HEK293 (cell line): Measurements from ENCODE around the gene TIMP2.

ENCODE experiments used
- CTCF ChIA-PET: fragments of 350-600 bp; formaldehyde crosslinking; extraction: SDS; loops from one replicate; lab custom pipeline; 2021; ENCODE audit warnings: antibody characterized with exemption; lab: Yijun Ruan, JAX
- POLR2A ChIA-PET: fragments of 300-600 bp; formaldehyde crosslinking; extraction: SDS; loops from one replicate; lab custom pipeline; 2020; ENCODE audit warnings: antibody characterized with exemption, inconsistent platforms; lab: Yijun Ruan, JAX
- H3K27ac ChIP-seq: fragments of 200-500 bp; sonication (Bioruptor generic); 2 replicates; pipeline ENCODE4 v1.5.1; 2014; ENCODE audit warnings: low read depth, low read length, control low read depth, inconsistent platforms; ENCODE audit errors: extremely low read depth
- H3K36me3 ChIP-seq, 2 experiments: fragments of 200-500 bp in 1 of 2; sonication (Bioruptor generic) in 1 of 2; 1 replicate in 1 of 2; 2 replicates in 1 of 2; pipeline ENCODE4 v1.5.1; 2014 to 2017; ENCODE audit warnings: inconsistent platforms in 2 of 2, low read length in 2 of 2; ENCODE audit not compliant: control insufficient read depth in 2 of 2, insufficient read depth in 1 of 2
- H3K4me1 ChIP-seq: fragments of 200-500 bp; sonication (Bioruptor generic); 2 replicates; pipeline ENCODE4 v1.5.1; 2014; ENCODE audit warnings: mild to moderate bottlenecking, low read length, inconsistent platforms; ENCODE audit not compliant: control insufficient read depth, insufficient read depth
- H3K4me3 ChIP-seq: 2 replicates; pipeline ENCODE4 v1.5.1; 2011; ENCODE audit warnings: low read depth, mild to moderate bottlenecking, control low read depth, low read length, moderate library complexity
- H3K9me3 ChIP-seq: fragments of 200-500 bp; sonication (Bioruptor generic); 2 replicates; pipeline ENCODE4 v1.5.1; 2014; ENCODE audit warnings: low read depth, low read length, inconsistent platforms; ENCODE audit not compliant: control insufficient read depth, insufficient read depth
- BCL11A ChIP-seq: fragments of 450-650 bp; formaldehyde crosslinking; IDR thresholded peaks from 2 replicates; pipeline ENCODE4 v1.5.1; 2016; ENCODE audit warnings: low read depth, missing biosample characterization, missing genetic modification characterization
- KLF16 ChIP-seq: fragments of 450-650 bp; formaldehyde crosslinking; IDR thresholded peaks from 2 replicates; pipeline ENCODE4 v1.5.1; 2017; ENCODE audit warnings: missing biosample characterization, missing genetic modification characterization
- MYNN ChIP-seq: fragments of 450-650 bp; formaldehyde crosslinking; IDR thresholded peaks from 2 replicates; pipeline ENCODE4 v1.5.1; 2016; ENCODE audit warnings: missing biosample characterization, missing genetic modification characterization, borderline replicate concordance
- SP7 ChIP-seq: fragments of 450-650 bp; formaldehyde crosslinking; IDR thresholded peaks from 2 replicates; pipeline ENCODE4 v1.5.1; 2016; ENCODE audit warnings: missing biosample characterization, missing genetic modification characterization
- TRIM28 ChIP-seq: IDR thresholded peaks from 2 replicates; pipeline ENCODE4 v1.6.1; 2011; ENCODE audit warnings: low read length, control low read depth, borderline replicate concordance
- ZBTB20 ChIP-seq: fragments of 450-650 bp; formaldehyde crosslinking; IDR thresholded peaks from 2 replicates; pipeline ENCODE4 v1.5.1; 2016; ENCODE audit warnings: missing biosample characterization, missing genetic modification characterization
- ZFP41 ChIP-seq: fragments of 450-650 bp; formaldehyde crosslinking; IDR thresholded peaks from 2 replicates; pipeline ENCODE4 v1.5.1; 2016; ENCODE audit warnings: missing biosample characterization, missing genetic modification characterization, borderline replicate concordance
- ZNF391 ChIP-seq: fragments of 450-650 bp; formaldehyde crosslinking; IDR thresholded peaks from 2 replicates; pipeline ENCODE4 v1.5.1; 2016; ENCODE audit warnings: low read depth, missing biosample characterization, missing genetic modification characterization, borderline replicate concordance
- ZNF423 ChIP-seq: fragments of 450-650 bp; formaldehyde crosslinking; IDR thresholded peaks from 2 replicates; pipeline ENCODE4 v1.5.1; 2016; ENCODE audit warnings: missing biosample characterization, missing genetic modification characterization
- ZNF571 ChIP-seq: fragments of 450-650 bp; formaldehyde crosslinking; IDR thresholded peaks from 2 replicates; pipeline ENCODE4 v1.5.0; 2017; ENCODE audit warnings: missing biosample characterization, missing genetic modification characterization
- TF ChIP-seq, protein P1 (sequence below): fragments of 450-650 bp; formaldehyde crosslinking; IDR thresholded peaks from 2 replicates; pipeline ENCODE4 v1.5.1; 2016; ENCODE audit warnings: missing biosample characterization, missing genetic modification characterization
- TF ChIP-seq, protein P2 (sequence below): fragments of 450-650 bp; formaldehyde crosslinking; IDR thresholded peaks from 2 replicates; pipeline ENCODE4 v1.5.1; 2017; ENCODE audit warnings: missing biosample characterization, missing genetic modification characterization
- TF ChIP-seq, protein P3 (sequence below): fragments of 450-650 bp; formaldehyde crosslinking; IDR thresholded peaks from 2 replicates; pipeline ENCODE4 v1.5.1; 2017; ENCODE audit warnings: missing biosample characterization, missing genetic modification characterization
- TF ChIP-seq, protein P4 (sequence below): fragments of 450-650 bp; formaldehyde crosslinking; IDR thresholded peaks from 2 replicates; pipeline ENCODE4 v1.5.1; 2016; ENCODE audit warnings: missing biosample characterization, missing genetic modification characterization

TIMP2 gene

DNA sequence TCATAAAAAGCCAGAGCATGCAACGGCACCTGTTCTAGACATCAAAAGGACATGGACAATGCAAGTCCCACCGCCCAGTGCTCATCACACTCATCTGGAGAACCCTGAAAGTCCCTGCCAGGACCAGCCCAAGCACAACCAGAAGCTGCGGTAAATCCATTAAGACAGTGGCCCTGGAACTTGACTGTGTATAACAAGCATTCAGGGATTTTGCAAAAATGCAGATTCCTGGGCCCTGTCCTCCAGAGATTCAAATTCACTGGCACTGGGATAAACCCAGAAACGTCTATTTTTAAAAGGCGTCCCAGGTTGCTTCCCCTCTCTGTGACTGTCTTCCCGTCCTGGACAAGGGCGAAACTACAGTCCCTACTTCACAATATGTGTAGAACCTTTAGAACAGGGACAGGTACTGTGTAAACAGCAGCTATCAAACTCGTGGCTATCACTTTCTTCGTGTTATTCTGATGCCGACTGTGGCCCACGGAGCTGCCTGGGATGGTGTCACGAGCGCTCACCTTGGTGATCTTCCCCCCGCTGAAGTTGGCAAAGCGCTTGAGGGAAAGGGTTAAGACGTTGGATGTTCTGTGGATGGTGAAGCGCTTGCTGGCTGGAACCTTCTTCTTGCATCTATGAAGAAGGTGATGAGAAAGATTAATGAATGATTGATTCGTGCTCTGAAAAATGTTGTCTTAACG lies 106.9 kb downstream of the TIMP2 start:
- Histone ChIP-seq H3K9me3 (no peaks in the 10 kb centered on the region), H3K36me3 (peaks cover 75 to 97% of the 10 kb centered on the region in 2 experiments)
- TF ChIP-seq ZBTB20 (tag by site-specific recombination) (0 out of 2 replicates have a peak, but pooled peaks have one; percentile 14), ZNF391 (tag by site-specific recombination) (no peak), ZNF571 (tag by site-specific recombination) (no peak)
- TF ChIP-seq, all 188 proteins: peak for 1
- ChIA-PET POLR2A (no interaction called here), CTCF (interaction anchor here (0.7 to 1.2 kb wide), 3 partner anchors 8 to 321 kb away, joined by 3 to 7 read pairs (median 3); no protein-coding TSS in a partner anchor)
- H3K4me3 ChIP-seq, result no peak overlapping the region
- H3K27ac ChIP-seq, result no peak overlapping the region
- no peaks in the 10 kb centered on the region for H3K4me1 ChIP-seq

DNA sequence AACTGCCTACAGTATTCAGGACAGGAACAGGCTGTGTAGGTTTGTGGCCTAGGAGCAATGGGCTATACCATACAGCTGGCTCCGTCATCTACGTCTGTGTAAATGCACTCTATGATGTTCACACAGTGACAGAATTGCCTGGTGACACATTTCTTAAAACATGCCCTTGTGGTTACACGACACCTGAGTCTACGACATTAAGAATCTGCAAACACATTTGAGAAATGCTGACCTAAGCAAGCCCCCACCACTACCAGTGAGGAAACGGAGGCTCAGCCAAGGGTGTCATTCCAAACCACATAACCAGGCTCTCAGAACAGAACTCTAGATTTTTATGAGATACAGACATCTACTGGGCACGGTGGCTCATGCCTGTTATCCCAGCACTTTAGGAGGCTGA lies 108.1 kb downstream of the TIMP2 start:
- ChIA-PET POLR2A (no interaction called here), CTCF (interaction anchor here (0.6 kb wide), 2 partner anchors 16 to 35 kb away, joined by 3 read pairs; no protein-coding TSS in a partner anchor)
- Histone ChIP-seq H3K36me3 (peaks cover 86 to 97% of the 10 kb centered on the region in 2 experiments), H3K9me3 (no peaks in the 10 kb centered on the region), H3K27ac (no peak overlapping the region)
- TF ChIP-seq, protein P1, sequence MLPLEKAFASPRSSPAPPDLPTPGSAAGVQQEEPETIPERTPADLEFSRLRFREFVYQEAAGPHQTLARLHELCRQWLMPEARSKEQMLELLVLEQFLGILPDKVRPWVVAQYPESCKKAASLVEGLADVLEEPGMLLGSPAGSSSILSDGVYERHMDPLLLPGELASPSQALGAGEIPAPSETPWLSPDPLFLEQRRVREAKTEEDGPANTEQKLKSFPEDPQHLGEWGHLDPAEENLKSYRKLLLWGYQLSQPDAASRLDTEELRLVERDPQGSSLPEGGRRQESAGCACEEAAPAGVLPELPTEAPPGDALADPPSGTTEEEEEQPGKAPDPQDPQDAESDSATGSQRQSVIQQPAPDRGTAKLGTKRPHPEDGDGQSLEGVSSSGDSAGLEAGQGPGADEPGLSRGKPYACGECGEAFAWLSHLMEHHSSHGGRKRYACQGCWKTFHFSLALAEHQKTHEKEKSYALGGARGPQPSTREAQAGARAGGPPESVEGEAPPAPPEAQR (tag by site-specific recombination), result no peak
- TF ChIP-seq KLF16 (tag by site-specific recombination) (no peak), MYNN (tag by site-specific recombination) (no peak), TRIM28 (no peak)
- TF ChIP-seq, all 188 proteins: peak for 0
- Histone ChIP-seq H3K4me3 (no peak overlapping the region), H3K4me1 (no peaks in the 10 kb centered on the region)

DNA sequence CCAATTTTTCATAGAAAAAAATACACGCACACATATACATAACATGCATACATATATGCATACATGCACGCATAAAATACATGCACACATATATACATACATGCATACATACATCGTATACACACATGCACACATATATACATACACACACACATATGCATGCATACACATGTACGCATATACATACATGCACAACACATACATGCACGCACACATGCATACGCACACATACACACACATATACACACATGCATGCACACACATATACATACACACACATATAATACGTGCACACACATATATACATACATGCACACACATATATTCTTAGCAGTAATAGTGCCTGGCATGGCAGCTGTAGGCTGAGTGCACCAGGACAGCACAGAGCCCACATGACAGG lies 109.5 kb downstream of the TIMP2 start:
- CTCF ChIA-PET, result no interaction called here
- peaks cover 97 to 100% of the 10 kb centered on the region in 2 experiments for H3K36me3 ChIP-seq

More for the DNA sequence above, 109.5 kb downstream of the TIMP2 start:
- H3K27ac ChIP-seq, result no peak overlapping the region
- H3K4me1 ChIP-seq, result no peaks in the 10 kb centered on the region
- TF ChIP-seq, protein P2, sequence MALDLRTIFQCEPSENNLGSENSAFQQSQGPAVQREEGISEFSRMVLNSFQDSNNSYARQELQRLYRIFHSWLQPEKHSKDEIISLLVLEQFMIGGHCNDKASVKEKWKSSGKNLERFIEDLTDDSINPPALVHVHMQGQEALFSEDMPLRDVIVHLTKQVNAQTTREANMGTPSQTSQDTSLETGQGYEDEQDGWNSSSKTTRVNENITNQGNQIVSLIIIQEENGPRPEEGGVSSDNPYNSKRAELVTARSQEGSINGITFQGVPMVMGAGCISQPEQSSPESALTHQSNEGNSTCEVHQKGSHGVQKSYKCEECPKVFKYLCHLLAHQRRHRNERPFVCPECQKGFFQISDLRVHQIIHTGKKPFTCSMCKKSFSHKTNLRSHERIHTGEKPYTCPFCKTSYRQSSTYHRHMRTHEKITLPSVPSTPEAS, result peak; percentile 84
- TF ChIP-seq ZFP41 (tag by site-specific recombination) (no peak), ZNF423 (tag by site-specific recombination) (no peak), SP7 (tag by site-specific recombination) (no peak), MYNN (tag by site-specific recombination) (no peak), BCL11A (tag by site-specific recombination) (no peak)
- TF ChIP-seq, protein P3, sequence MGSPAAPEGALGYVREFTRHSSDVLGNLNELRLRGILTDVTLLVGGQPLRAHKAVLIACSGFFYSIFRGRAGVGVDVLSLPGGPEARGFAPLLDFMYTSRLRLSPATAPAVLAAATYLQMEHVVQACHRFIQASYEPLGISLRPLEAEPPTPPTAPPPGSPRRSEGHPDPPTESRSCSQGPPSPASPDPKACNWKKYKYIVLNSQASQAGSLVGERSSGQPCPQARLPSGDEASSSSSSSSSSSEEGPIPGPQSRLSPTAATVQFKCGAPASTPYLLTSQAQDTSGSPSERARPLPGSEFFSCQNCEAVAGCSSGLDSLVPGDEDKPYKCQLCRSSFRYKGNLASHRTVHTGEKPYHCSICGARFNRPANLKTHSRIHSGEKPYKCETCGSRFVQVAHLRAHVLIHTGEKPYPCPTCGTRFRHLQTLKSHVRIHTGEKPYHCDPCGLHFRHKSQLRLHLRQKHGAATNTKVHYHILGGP (tag by site-specific recombination), result no peak
- TF ChIP-seq, protein P4, sequence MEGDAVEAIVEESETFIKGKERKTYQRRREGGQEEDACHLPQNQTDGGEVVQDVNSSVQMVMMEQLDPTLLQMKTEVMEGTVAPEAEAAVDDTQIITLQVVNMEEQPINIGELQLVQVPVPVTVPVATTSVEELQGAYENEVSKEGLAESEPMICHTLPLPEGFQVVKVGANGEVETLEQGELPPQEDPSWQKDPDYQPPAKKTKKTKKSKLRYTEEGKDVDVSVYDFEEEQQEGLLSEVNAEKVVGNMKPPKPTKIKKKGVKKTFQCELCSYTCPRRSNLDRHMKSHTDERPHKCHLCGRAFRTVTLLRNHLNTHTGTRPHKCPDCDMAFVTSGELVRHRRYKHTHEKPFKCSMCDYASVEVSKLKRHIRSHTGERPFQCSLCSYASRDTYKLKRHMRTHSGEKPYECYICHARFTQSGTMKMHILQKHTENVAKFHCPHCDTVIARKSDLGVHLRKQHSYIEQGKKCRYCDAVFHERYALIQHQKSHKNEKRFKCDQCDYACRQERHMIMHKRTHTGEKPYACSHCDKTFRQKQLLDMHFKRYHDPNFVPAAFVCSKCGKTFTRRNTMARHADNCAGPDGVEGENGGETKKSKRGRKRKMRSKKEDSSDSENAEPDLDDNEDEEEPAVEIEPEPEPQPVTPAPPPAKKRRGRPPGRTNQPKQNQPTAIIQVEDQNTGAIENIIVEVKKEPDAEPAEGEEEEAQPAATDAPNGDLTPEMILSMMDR, result no peak
- POLR2A ChIA-PET, result no interaction called here
- H3K4me3 ChIP-seq, result no peak overlapping the region
- H3K9me3 ChIP-seq, result no peaks in the 10 kb centered on the region
